Kidney (tissue), 14 donors: ENCODE measurements around the gene PLEKHG1. TPM values are rescaled to one million over a fixed set of nuclear protein-coding genes. Genes with fewer than 3 reads are reported as not detected.

ENCODE experiments used
- DNase-seq, 5 donors: peaks; one replicate each; pipeline ENCODE4 v3.0.0-alpha.2; 2013 to 2020
- FAIRE-seq: peaks from 2 replicates; lab custom pipeline; 2012; peaks lifted over from hg19 to GRCh38; lab: Jason Lieb, UNC
- H3K27ac ChIP-seq, 2 donors: one replicate each; pipeline ENCODE4 v1.7.0; 2013; ENCODE audit warnings: low read depth in 2 of 2, low read length in 2 of 2, inconsistent platforms in 1 of 2
- H3K27me3 ChIP-seq: one replicate; pipeline ENCODE4 v1.7.1; 2013; ENCODE audit warnings: low read length, inconsistent platforms; ENCODE audit not compliant: control insufficient read depth, insufficient read depth
- H3K36me3 ChIP-seq, 3 donors: one replicate each; pipeline versions ENCODE4 v1.7.0 to v1.7.1; 2013; ENCODE audit warnings: low read length in 3 of 3, control low read depth in 1 of 3, inconsistent platforms in 1 of 3; ENCODE audit not compliant: insufficient read depth in 3 of 3, control insufficient read depth in 2 of 3
- H3K4me1 ChIP-seq, 3 donors: one replicate each; pipeline versions ENCODE4 v1.7.0 to v1.7.1; 2013; ENCODE audit warnings: low read length in 3 of 3, inconsistent platforms in 1 of 3, low read depth in 1 of 3; ENCODE audit not compliant: control insufficient read depth in 2 of 3, insufficient read depth in 2 of 3
- H3K4me3 ChIP-seq, 3 donors: one replicate each; pipeline versions ENCODE4 v1.7.0 to v1.8.1; 2013; ENCODE audit warnings: low read length in 3 of 3, control low read depth in 1 of 3, inconsistent platforms in 1 of 3
- H3K9ac ChIP-seq, 3 donors: one replicate each; pipeline versions ENCODE4 v1.7.0 to v1.7.1; 2013; ENCODE audit warnings: low read length in 3 of 3, control low read depth in 1 of 3, inconsistent platforms in 1 of 3
- H3K9me3 ChIP-seq, 3 donors: one replicate each; pipeline versions ENCODE4 v1.7.0 to v1.7.1; 2013; ENCODE audit warnings: low read length in 3 of 3, control low read depth in 1 of 3, inconsistent platforms in 1 of 3; ENCODE audit not compliant: control insufficient read depth in 2 of 3, insufficient read depth in 1 of 3
- intact Hi-C: fragments of 100-400 bp; cut with DNase I; formaldehyde crosslinking; loops from one replicate; pipeline ENCODE4 v1.11.1; 2022
- polyA plus RNA-seq: library from polyadenylated mRNA; stranded (reverse); fragments of 350-450 nt; fragmentation: Illumina TruSeq; extraction: RNeasy Lipid Tissue Mini Kit (QIAGEN cat#74804); gene quantifications from one replicate; pipeline ENCODE4 v1.2.3, GENCODE V29; 2014; ENCODE audit warnings: low read depth, low replicate concordance; ENCODE audit not compliant: insufficient read depth
- total RNA-seq: library from RNA; stranded (reverse); fragmentation: NEBNext Ultra II Directional; extraction: Animal tissue kit (Norgen Biotek cat#: 25700); gene quantifications from one replicate; pipeline ENCODE4 v1.2.1, GENCODE V29; 2021
- TF ChIP-seq, protein P1 (sequence below): IDR thresholded peaks from 3 replicates; pipeline ENCODE4 v1.5.1; 2012; ENCODE audit warnings: mild to moderate bottlenecking, moderate library complexity, borderline replicate concordance; ENCODE audit not compliant: insufficient read depth; ENCODE audit errors: extremely low read depth
- donor health status: control.
- donor health status: control.
- donor health status: control.
- donor health status: control.
- donor health status: control.
- donor health status: DM: yes; HTN: yes; CAD: no.
- donor health status: Normal renal cell carcinoma (clear cell type).

PLEKHG1 gene
- total and polyA plus RNA-seq, 2 donors from 2014 or later, result 2.8 to 58.7 TPM

DNA sequence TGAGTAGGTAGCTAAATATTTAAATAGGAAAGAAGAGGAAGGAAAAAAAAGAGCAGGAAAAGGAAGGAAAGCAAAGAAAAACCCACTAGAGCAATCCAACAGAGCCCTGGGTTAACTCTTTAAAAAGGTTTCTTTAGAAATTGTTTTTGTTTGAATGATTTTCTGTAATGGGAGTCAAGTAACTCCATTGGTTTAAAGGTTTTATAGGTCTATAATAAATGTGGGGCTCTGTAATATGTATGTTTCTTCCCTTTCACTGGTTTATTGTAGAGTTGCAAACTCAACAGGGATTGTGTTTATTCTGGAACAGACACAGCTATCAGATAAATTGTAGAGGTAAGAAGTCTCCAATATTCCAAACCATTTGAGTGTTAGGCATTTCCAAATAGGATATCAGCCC lies 10.9 kb downstream of the PLEKHG1 start:
- H3K4me3 ChIP-seq, result no peak overlapping the region
- no peak overlapping the region for H3K27ac ChIP-seq
- H3K4me1 ChIP-seq, result peaks cover 4 to 7% (median 5%) of the 10 kb centered on the region in 3 donors
- TF ChIP-seq, protein P1, sequence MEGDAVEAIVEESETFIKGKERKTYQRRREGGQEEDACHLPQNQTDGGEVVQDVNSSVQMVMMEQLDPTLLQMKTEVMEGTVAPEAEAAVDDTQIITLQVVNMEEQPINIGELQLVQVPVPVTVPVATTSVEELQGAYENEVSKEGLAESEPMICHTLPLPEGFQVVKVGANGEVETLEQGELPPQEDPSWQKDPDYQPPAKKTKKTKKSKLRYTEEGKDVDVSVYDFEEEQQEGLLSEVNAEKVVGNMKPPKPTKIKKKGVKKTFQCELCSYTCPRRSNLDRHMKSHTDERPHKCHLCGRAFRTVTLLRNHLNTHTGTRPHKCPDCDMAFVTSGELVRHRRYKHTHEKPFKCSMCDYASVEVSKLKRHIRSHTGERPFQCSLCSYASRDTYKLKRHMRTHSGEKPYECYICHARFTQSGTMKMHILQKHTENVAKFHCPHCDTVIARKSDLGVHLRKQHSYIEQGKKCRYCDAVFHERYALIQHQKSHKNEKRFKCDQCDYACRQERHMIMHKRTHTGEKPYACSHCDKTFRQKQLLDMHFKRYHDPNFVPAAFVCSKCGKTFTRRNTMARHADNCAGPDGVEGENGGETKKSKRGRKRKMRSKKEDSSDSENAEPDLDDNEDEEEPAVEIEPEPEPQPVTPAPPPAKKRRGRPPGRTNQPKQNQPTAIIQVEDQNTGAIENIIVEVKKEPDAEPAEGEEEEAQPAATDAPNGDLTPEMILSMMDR, result no peak
- H3K9ac ChIP-seq, result no peak overlapping the region
- FAIRE-seq (no peak), DNase-seq (no peak)
- H3K9me3 ChIP-seq, result no peaks in the 10 kb centered on the region
- intact Hi-C loops, result no loop called here
- H3K36me3 ChIP-seq, result no peaks in the 10 kb centered on the region
- no peaks in the 10 kb centered on the region for H3K27me3 ChIP-seq

DNA sequence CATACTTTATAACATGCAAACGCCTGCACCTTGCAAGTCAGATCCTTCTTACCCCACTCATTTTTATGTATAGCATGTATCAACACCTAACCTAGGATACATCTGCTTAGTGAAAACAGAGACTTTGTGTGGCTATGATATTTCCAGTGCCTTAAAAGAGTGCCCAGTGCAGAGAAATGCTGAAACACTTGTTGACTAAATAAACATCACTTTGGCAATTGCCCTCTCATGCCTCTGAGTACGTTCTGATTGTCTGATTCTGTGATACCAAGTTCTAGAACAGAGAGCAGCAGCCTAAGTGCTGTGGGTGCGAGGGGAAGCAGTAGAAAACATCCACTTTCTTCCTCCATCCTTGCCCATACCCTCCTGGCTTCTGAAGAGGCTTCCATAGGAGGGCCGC lies 13.6 kb downstream of the PLEKHG1 start:
- no peak for FAIRE-seq
- TF ChIP-seq, protein P1, result no peak
- no peak for DNase-seq
- Histone ChIP-seq H3K36me3 (no peaks in the 10 kb centered on the region), H3K9ac (no peak overlapping the region), H3K4me1 (peaks cover 0 to 4% (median 4%) of the 10 kb centered on the region in 3 donors), H3K9me3 (no peaks in the 10 kb centered on the region), H3K27me3 (no peaks in the 10 kb centered on the region), H3K27ac (no peak overlapping the region), H3K4me3 (no peak overlapping the region)
- intact Hi-C loops, result no loop called here

DNA sequence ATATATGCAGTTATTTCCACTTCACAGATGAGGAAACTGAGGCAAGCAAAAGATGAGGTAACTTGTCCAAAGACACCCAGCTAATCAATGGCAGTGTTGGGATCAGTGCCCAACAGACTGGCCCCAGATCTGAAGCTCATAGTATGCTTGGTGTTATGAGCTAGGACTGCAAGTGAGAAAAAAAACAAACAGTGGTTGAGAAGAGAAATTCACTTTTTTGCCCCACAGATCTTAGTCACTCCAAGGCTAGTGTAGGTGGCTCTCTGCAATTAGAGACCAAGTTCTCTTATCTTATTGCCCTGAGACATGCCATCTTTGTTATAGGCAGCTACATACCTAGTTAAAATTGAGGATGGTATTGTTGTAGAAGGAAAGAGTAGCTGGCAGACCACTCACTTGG lies 16.3 kb downstream of the PLEKHG1 start:
- FAIRE-seq (no peak), DNase-seq (no peak)
- intact Hi-C loops, result no loop called here

More for the DNA sequence above, 16.3 kb downstream of the PLEKHG1 start:
- Histone ChIP-seq H3K27me3 (no peaks in the 10 kb centered on the region), H3K27ac (no peak overlapping the region), H3K36me3 (no peaks in the 10 kb centered on the region), H3K9me3 (no peaks in the 10 kb centered on the region), H3K4me1 (peaks cover 0 to 4% (median 4%) of the 10 kb centered on the region in 3 donors), H3K9ac (no peak overlapping the region), H3K4me3 (no peak overlapping the region)
- TF ChIP-seq, protein P1, result no peak
